Activated CD8-positive, alpha-beta memory T cell treated with anti-CD3 and anti-CD28 coated beads for 24 hours (primary cell): ENCODE data around the gene PLA2G2D.
A peak's percentile ranks its signal among the peaks of the same experiment; 100 is the strongest.

Experiments used
- DNase-seq: peaks from one replicate; pipeline ENCODE4 v3.0.0-alpha.2; 2020

Gene PLA2G2D

GRCh38 chr1:20083178-20083944 lies 36.0 kb downstream of the PLA2G2D start:
- DNase-seq, result no peak

- DNase-seq, result no peak
Observed at GRCh38 chr1:20082772-20083171, 36.6 kb downstream of the PLA2G2D start.

- no peak for DNase-seq
Observed at GRCh38 chr1:20081353-20081810, 38.0 kb downstream of the PLA2G2D start.

- no peak for DNase-seq
Observed at GRCh38 chr1:20080441-20081352, 38.6 kb downstream of the PLA2G2D start.

- DNase-seq, result no peak
Observed at GRCh38 chr1:20079661-20080305, 39.6 kb downstream of the PLA2G2D start.

- DNase-seq, result no peak
Observed at GRCh38 chr1:20078711-20079110, 40.6 kb downstream of the PLA2G2D start.

GRCh38 chr1:20078171-20078651 lies 41.1 kb downstream of the PLA2G2D start:
- no peak for DNase-seq

GRCh38 chr1:20076710-20077461 lies 42.5 kb downstream of the PLA2G2D start:
- DNase-seq, result no peak

- DNase-seq, result no peak
Observed at GRCh38 chr1:20076223-20076622, 43.1 kb downstream of the PLA2G2D start.

- DNase-seq, result no peak
Observed at GRCh38 chr1:20075345-20075744, 44.0 kb downstream of the PLA2G2D start.

GRCh38 chr1:20074725-20075171 lies 44.6 kb downstream of the PLA2G2D start:
- peak; percentile 26 for DNase-seq

- peak; percentile 13 for DNase-seq
Observed at GRCh38 chr1:20074055-20074724, 45.1 kb downstream of the PLA2G2D start.

GRCh38 chr1:20073256-20073655 lies 46.1 kb downstream of the PLA2G2D start:
- DNase-seq, result peak; percentile 4

- peak; percentile 28 for DNase-seq
Observed at GRCh38 chr1:20072771-20073170, 46.6 kb downstream of the PLA2G2D start.

- DNase-seq, result peak; percentile 15
Observed at GRCh38 chr1:20071416-20071815, 47.9 kb downstream of the PLA2G2D start.

- DNase-seq, result no peak
Observed at GRCh38 chr1:20070357-20070756, 49.0 kb downstream of the PLA2G2D start.

GRCh38 chr1:20069874-20070273 lies 49.5 kb downstream of the PLA2G2D start, which contains the start of gene PLA2G5:
PLA2G5 (plus strand) TSS chr1:20070194; CDS start chr1:20084831, 14,637 bp downstream.
- DNase-seq, result no peak

GRCh38 chr1:20068722-20069121 lies 50.6 kb downstream of the PLA2G2D start:
- peak; percentile 37 for DNase-seq

- peak; percentile 11 for DNase-seq
Observed at GRCh38 chr1:20063861-20064292, 55.5 kb downstream of the PLA2G2D start.
